HEK293 (cell line): ENCODE measurements around the gene SPINT2.

ENCODE experiments used
- EGR2 ChIP-seq: fragments of 450-650 bp; formaldehyde crosslinking; IDR thresholded peaks from 2 replicates; pipeline ENCODE4 v1.5.1; 2016; ENCODE audit warnings: low read depth, missing biosample characterization, missing genetic modification characterization
- FEZF1 ChIP-seq: fragments of 450-650 bp; formaldehyde crosslinking; IDR thresholded peaks from 2 replicates; pipeline ENCODE4 v1.5.1; 2016; ENCODE audit warnings: missing biosample characterization, missing genetic modification characterization
- SCRT1 ChIP-seq: fragments of 450-650 bp; formaldehyde crosslinking; IDR thresholded peaks from 2 replicates; pipeline ENCODE4 v1.5.1; 2016; ENCODE audit warnings: missing biosample characterization, missing genetic modification characterization, borderline replicate concordance
- ZBTB20 ChIP-seq: fragments of 450-650 bp; formaldehyde crosslinking; IDR thresholded peaks from 2 replicates; pipeline ENCODE4 v1.5.1; 2016; ENCODE audit warnings: missing biosample characterization, missing genetic modification characterization
- ZBTB21 ChIP-seq: fragments of 450-650 bp; formaldehyde crosslinking; IDR thresholded peaks from 2 replicates; pipeline ENCODE4 v1.5.1; 2017; ENCODE audit warnings: missing biosample characterization, missing genetic modification characterization
- ZBTB7A ChIP-seq: fragments of 450-650 bp; formaldehyde crosslinking; IDR thresholded peaks from 2 replicates; pipeline ENCODE4 v1.5.1; 2016; ENCODE audit warnings: low read depth, missing biosample characterization, missing genetic modification characterization
- ZEB2 ChIP-seq: fragments of 450-650 bp; formaldehyde crosslinking; IDR thresholded peaks from 2 replicates; pipeline ENCODE4 v1.5.1; 2016; ENCODE audit warnings: missing biosample characterization, missing genetic modification characterization
- ZNF121 ChIP-seq: fragments of 450-650 bp; formaldehyde crosslinking; IDR thresholded peaks from 2 replicates; pipeline ENCODE4 v1.5.1; 2016; ENCODE audit warnings: missing biosample characterization, missing genetic modification characterization
- ZNF133 ChIP-seq: fragments of 450-650 bp; formaldehyde crosslinking; IDR thresholded peaks from 2 replicates; pipeline ENCODE4 v1.5.1; 2016; ENCODE audit warnings: missing biosample characterization, missing genetic modification characterization
- ZNF202 ChIP-seq: fragments of 450-650 bp; formaldehyde crosslinking; IDR thresholded peaks from 2 replicates; pipeline ENCODE4 v1.5.1; 2016; ENCODE audit warnings: missing biosample characterization, missing genetic modification characterization, borderline replicate concordance
- ZNF211 ChIP-seq: fragments of 450-650 bp; formaldehyde crosslinking; IDR thresholded peaks from 2 replicates; pipeline ENCODE4 v1.5.1; 2016; ENCODE audit warnings: low read depth, missing biosample characterization, missing genetic modification characterization
- ZNF221 ChIP-seq: fragments of 450-650 bp; formaldehyde crosslinking; IDR thresholded peaks from 2 replicates; pipeline ENCODE4 v1.5.1; 2017; ENCODE audit warnings: missing biosample characterization, missing genetic modification characterization, borderline replicate concordance
- ZNF366 ChIP-seq: fragments of 450-650 bp; formaldehyde crosslinking; conservative IDR thresholded peaks from 2 replicates; pipeline ENCODE4 v1.5.1; 2016; ENCODE audit warnings: missing biosample characterization, missing genetic modification characterization
- ZNF433 ChIP-seq: fragments of 450-650 bp; formaldehyde crosslinking; IDR thresholded peaks from 2 replicates; pipeline ENCODE4 v1.5.1; 2016; ENCODE audit warnings: missing biosample characterization, missing genetic modification characterization, low read depth
- ZNF521 ChIP-seq: fragments of 450-650 bp; formaldehyde crosslinking; IDR thresholded peaks from 2 replicates; pipeline ENCODE4 v1.5.1; 2017; ENCODE audit warnings: missing biosample characterization, mild to moderate bottlenecking, missing genetic modification characterization
- ZNF529 ChIP-seq: fragments of 450-650 bp; formaldehyde crosslinking; IDR thresholded peaks from 2 replicates; pipeline ENCODE4 v1.5.1; 2017; ENCODE audit warnings: missing genetic modification characterization, missing biosample characterization; ENCODE audit not compliant: insufficient replicate concordance
- ZNF548 ChIP-seq: fragments of 450-650 bp; formaldehyde crosslinking; IDR thresholded peaks from 2 replicates; pipeline ENCODE4 v1.5.1; 2016; ENCODE audit warnings: missing biosample characterization, missing genetic modification characterization
- ZNF629 ChIP-seq: fragments of 450-650 bp; formaldehyde crosslinking; IDR thresholded peaks from 2 replicates; pipeline ENCODE4 v1.5.1; 2017; ENCODE audit warnings: missing biosample characterization, missing genetic modification characterization
- ZNF658 ChIP-seq: fragments of 450-650 bp; formaldehyde crosslinking; IDR thresholded peaks from 2 replicates; pipeline ENCODE4; 2016; ENCODE audit warnings: missing biosample characterization, missing genetic modification characterization
- ZNF701 ChIP-seq: fragments of 450-650 bp; formaldehyde crosslinking; IDR thresholded peaks from 2 replicates; pipeline ENCODE4 v1.5.1; 2016; ENCODE audit warnings: missing biosample characterization, missing genetic modification characterization
- ZNF768 ChIP-seq: fragments of 450-650 bp; formaldehyde crosslinking; IDR thresholded peaks from 2 replicates; pipeline ENCODE4 v1.5.1; 2018; ENCODE audit warnings: missing biosample characterization, mild to moderate bottlenecking, missing genetic modification characterization
- ZNF777 ChIP-seq: fragments of 450-650 bp; formaldehyde crosslinking; IDR thresholded peaks from 2 replicates; pipeline ENCODE4 v1.5.1; 2017; ENCODE audit warnings: missing biosample characterization, missing genetic modification characterization, borderline replicate concordance
- ZNF785 ChIP-seq: fragments of 450-650 bp; formaldehyde crosslinking; IDR thresholded peaks from 2 replicates; pipeline ENCODE4 v1.5.1; 2016; ENCODE audit warnings: missing biosample characterization, missing genetic modification characterization
- ZXDB ChIP-seq: fragments of 450-650 bp; formaldehyde crosslinking; IDR thresholded peaks from 2 replicates; pipeline ENCODE4 v1.5.1; 2016; ENCODE audit warnings: missing biosample characterization, missing genetic modification characterization
- TF ChIP-seq, protein P1 (sequence below): fragments of 450-650 bp; formaldehyde crosslinking; IDR thresholded peaks from 2 replicates; pipeline ENCODE4 v1.5.1; 2016; ENCODE audit warnings: missing biosample characterization, missing genetic modification characterization
- TF ChIP-seq, protein P2 (sequence below): fragments of 450-650 bp; formaldehyde crosslinking; IDR thresholded peaks from 2 replicates; pipeline ENCODE4 v1.5.1; 2016; ENCODE audit warnings: missing biosample characterization, missing genetic modification characterization
- TF ChIP-seq, protein P3 (sequence below): fragments of 450-650 bp; formaldehyde crosslinking; IDR thresholded peaks from 2 replicates; pipeline ENCODE4 v1.5.1; 2016; ENCODE audit warnings: missing biosample characterization, missing genetic modification characterization
- TF ChIP-seq, protein P4 (sequence below): fragments of 450-650 bp; formaldehyde crosslinking; IDR thresholded peaks from 2 replicates; pipeline ENCODE4 v1.5.1; 2017; ENCODE audit warnings: missing biosample characterization, missing genetic modification characterization
- TF ChIP-seq, protein P5 (sequence below): fragments of 450-650 bp; formaldehyde crosslinking; IDR thresholded peaks from 2 replicates; pipeline ENCODE4 v1.5.1; 2016; ENCODE audit warnings: missing biosample characterization, missing genetic modification characterization
- TF ChIP-seq, protein P6 (sequence below): fragments of 450-650 bp; formaldehyde crosslinking; IDR thresholded peaks from 2 replicates; pipeline ENCODE4 v1.5.1; 2016; ENCODE audit warnings: missing biosample characterization, missing genetic modification characterization

SPINT2 gene

DNA sequence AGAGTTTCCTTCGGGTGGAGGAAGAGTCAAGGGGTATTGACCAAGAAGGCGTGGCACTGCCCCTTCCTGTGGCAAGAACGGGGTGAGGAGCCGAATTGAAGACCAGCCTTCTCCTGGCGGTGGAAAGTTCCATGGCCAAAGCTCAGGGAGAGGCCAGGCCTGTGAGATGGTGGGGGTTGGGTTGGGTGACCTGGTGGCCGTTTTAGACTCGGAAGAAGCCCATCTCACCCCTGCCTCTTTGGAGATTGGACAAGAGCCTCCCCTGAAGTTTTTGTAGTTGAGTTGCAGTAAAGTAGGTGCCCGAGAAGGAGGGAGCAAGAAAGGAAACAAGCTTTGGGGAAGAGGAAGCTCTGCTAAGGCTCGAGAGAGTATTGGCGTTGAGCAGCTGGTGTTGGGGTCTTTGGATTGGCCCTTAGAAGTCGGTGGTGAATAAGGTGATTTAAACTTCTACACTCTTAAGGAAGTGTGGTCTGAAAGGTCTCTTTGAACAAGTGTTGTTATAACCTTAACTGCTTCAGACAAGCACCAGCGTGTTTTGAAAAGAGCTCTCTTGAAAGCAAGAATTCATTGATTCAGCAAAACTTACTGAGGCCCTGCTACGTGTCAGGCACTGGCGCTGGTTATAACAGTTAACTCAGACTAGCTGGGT lies 964 bp downstream of the SPINT2 start (continued):
- TF ChIP-seq ZEB2 (tag by site-specific recombination), result no peak
- TF ChIP-seq FEZF1 (tag by site-specific recombination), result 0 out of 2 replicates have a peak, but pooled peaks have one; percentile 3
- TF ChIP-seq, protein P1, sequence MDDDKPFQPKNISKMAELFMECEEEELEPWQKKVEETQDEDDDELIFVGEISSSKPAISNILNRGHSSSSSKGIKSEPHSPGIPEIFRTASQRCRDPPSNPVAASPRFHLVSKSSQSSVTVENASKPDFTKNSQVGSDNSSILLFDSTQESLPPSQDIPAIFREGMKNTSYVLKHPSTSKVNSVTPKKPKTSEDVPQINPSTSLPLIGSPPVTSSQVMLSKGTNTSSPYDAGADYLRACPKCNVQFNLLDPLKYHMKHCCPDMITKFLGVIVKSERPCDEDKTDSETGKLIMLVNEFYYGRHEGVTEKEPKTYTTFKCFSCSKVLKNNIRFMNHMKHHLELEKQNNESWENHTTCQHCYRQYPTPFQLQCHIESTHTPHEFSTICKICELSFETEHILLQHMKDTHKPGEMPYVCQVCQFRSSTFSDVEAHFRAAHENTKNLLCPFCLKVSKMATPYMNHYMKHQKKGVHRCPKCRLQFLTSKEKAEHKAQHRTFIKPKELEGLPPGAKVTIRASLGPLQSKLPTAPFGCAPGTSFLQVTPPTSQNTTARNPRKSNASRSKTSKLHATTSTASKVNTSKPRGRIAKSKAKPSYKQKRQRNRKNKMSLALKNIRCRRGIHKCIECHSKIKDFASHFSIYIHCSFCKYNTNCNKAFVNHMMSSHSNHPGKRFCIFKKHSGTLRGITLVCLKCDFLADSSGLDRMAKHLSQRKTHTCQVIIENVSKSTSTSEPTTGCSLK, result 0 out of 2 replicates have a peak, but pooled peaks have one; percentile 68
- TF ChIP-seq ZXDB (tag by site-specific recombination), result no peak
- TF ChIP-seq, protein P2, sequence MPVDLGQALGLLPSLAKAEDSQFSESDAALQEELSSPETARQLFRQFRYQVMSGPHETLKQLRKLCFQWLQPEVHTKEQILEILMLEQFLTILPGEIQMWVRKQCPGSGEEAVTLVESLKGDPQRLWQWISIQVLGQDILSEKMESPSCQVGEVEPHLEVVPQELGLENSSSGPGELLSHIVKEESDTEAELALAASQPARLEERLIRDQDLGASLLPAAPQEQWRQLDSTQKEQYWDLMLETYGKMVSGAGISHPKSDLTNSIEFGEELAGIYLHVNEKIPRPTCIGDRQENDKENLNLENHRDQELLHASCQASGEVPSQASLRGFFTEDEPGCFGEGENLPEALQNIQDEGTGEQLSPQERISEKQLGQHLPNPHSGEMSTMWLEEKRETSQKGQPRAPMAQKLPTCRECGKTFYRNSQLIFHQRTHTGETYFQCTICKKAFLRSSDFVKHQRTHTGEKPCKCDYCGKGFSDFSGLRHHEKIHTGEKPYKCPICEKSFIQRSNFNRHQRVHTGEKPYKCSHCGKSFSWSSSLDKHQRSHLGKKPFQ, result no peak
- no peak for TF ChIP-seq ZNF202 (tag by site-specific recombination)
- TF ChIP-seq ZNF785 (tag by site-specific recombination), result no peak
- TF ChIP-seq ZNF548, result no peak
- no peak for TF ChIP-seq ZNF768
- no peak; the same call in 1 of the 2 replicates for TF ChIP-seq ZBTB21 (tag by site-specific recombination)
- TF ChIP-seq, protein P3, sequence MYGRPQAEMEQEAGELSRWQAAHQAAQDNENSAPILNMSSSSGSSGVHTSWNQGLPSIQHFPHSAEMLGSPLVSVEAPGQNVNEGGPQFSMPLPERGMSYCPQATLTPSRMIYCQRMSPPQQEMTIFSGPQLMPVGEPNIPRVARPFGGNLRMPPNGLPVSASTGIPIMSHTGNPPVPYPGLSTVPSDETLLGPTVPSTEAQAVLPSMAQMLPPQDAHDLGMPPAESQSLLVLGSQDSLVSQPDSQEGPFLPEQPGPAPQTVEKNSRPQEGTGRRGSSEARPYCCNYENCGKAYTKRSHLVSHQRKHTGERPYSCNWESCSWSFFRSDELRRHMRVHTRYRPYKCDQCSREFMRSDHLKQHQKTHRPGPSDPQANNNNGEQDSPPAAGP (tag by site-specific recombination), result no peak
- no peak for TF ChIP-seq ZNF529
- peak; percentile 46 for TF ChIP-seq ZNF366
- no peak for TF ChIP-seq ZNF121 (tag by site-specific recombination)
- TF ChIP-seq ZNF433 (tag by site-specific recombination), result no peak
- no peak for TF ChIP-seq ZNF701 (tag by site-specific recombination)
- no peak; the same call in 1 of the 2 replicates for TF ChIP-seq ZBTB20 (tag by site-specific recombination)
- TF ChIP-seq SCRT1 (tag by site-specific recombination), result no peak
- TF ChIP-seq ZNF777 (tag by site-specific recombination), result no peak
- 0 out of 2 replicates have a peak, but pooled peaks have one; percentile 8 for TF ChIP-seq ZNF629 (tag by site-specific recombination)
- TF ChIP-seq, protein P4, sequence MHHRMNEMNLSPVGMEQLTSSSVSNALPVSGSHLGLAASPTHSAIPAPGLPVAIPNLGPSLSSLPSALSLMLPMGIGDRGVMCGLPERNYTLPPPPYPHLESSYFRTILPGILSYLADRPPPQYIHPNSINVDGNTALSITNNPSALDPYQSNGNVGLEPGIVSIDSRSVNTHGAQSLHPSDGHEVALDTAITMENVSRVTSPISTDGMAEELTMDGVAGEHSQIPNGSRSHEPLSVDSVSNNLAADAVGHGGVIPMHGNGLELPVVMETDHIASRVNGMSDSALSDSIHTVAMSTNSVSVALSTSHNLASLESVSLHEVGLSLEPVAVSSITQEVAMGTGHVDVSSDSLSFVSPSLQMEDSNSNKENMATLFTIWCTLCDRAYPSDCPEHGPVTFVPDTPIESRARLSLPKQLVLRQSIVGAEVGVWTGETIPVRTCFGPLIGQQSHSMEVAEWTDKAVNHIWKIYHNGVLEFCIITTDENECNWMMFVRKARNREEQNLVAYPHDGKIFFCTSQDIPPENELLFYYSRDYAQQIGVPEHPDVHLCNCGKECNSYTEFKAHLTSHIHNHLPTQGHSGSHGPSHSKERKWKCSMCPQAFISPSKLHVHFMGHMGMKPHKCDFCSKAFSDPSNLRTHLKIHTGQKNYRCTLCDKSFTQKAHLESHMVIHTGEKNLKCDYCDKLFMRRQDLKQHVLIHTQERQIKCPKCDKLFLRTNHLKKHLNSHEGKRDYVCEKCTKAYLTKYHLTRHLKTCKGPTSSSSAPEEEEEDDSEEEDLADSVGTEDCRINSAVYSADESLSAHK (tag by site-specific recombination), result 0 out of 2 replicates have a peak, but pooled peaks have one; percentile 41
- TF ChIP-seq ZNF521 (tag by site-specific recombination), result no peak
- no peak for TF ChIP-seq ZNF221
- no peak for TF ChIP-seq ZNF658 (tag by site-specific recombination)
- no peak for TF ChIP-seq ZNF211 (tag by site-specific recombination)
- TF ChIP-seq, protein P5, sequence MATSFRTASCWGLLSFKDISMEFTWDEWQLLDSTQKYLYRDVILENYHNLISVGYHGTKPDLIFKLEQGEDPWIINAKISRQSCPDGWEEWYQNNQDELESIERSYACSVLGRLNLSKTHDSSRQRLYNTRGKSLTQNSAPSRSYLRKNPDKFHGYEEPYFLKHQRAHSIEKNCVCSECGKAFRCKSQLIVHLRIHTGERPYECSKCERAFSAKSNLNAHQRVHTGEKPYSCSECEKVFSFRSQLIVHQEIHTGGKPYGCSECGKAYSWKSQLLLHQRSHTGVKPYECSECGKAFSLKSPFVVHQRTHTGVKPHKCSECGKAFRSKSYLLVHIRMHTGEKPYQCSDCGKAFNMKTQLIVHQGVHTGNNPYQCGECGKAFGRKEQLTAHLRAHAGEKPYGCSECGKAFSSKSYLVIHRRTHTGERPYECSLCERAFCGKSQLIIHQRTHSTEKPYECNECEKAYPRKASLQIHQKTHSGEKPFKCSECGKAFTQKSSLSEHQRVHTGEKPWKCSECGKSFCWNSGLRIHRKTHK (tag by site-specific recombination), result no peak
- TF ChIP-seq EGR2 (tag by site-specific recombination), result 0 out of 2 replicates have a peak, but pooled peaks have one; percentile 1
- peak; percentile 16; the same call in 1 of the 2 replicates for TF ChIP-seq ZBTB7A (tag by site-specific recombination)
- TF ChIP-seq ZNF133, result 0 out of 2 replicates have a peak, but pooled peaks have one; percentile 24
- TF ChIP-seq, protein P6, sequence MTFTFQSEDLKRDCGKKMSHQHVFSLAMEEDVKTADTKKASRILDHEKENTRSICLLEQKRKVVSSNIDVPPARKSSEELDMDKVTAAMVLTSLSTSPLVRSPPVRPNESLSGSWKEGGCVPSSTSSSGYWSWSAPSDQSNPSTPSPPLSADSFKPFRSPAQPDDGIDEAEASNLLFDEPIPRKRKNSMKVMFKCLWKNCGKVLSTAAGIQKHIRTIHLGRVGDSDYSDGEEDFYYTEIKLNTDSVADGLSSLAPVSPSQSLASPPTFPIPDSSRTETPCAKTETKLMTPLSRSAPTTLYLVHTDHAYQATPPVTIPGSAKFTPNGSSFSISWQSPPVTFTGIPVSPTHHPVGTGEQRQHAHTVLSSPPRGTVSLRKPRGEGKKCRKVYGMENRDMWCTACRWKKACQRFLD (tag by site-specific recombination), result no peak
